Stimulated activated CD4-positive, alpha-beta T cell treated with anti-CD3 and anti-CD28 coated beads, Interleukin-12 subunit alpha, Interleukin-12 subunit beta, amount 100 ng/mL, for 48 hours (primary cell): ENCODE data around the gene LFNG.

Source experiments
- DNase-seq, 3 donors: peaks; one replicate each; pipeline ENCODE4 v3.0.0-alpha.2; 2020; ENCODE audit warnings: low read depth in 2 of 3, low spot score in 1 of 3

LFNG gene

DNA sequence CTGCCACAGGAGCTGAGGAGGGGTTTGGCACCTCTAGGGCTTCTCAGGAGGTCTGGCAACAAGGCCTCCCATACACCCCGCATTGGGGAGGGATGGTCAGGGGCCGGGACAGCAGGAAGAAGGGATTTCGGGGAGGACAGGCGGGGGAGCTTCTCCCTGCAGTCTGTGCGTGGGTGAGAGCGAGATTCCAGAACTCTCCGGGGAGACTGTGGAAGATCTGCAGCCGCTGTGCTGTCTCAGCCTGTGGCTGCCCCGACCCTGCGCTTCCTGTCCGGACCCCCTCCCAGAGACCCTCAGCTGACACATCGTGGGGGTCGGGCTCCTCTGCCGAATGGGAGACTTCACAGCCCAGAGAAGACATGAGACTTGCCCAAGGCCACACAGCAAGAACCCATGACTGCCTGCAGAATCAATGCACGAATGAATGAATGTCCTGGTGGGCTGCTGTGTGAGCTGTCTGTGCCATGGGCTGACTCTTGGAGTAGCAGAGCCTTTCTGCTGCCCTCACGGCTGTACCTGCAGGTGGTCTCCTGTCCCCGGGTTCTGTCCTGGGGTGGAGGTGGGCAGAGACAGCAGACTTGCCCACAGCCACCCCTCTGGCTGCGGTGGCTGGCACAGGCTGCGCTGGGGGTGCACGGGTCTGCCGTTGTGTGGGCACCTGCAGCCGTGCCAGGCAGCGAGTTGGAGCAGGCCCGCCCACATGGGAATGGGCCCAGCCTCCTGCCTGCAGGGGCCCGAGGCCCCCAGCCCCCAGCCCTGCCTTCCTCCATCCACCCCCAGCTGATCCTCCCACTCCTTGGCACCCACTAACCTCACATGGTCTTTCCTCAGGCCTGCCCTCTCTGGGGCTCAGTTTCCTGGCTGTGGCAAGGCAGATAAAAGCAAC is 16.3 kb upstream of the LFNG start:
- no peak for DNase-seq

DNA sequence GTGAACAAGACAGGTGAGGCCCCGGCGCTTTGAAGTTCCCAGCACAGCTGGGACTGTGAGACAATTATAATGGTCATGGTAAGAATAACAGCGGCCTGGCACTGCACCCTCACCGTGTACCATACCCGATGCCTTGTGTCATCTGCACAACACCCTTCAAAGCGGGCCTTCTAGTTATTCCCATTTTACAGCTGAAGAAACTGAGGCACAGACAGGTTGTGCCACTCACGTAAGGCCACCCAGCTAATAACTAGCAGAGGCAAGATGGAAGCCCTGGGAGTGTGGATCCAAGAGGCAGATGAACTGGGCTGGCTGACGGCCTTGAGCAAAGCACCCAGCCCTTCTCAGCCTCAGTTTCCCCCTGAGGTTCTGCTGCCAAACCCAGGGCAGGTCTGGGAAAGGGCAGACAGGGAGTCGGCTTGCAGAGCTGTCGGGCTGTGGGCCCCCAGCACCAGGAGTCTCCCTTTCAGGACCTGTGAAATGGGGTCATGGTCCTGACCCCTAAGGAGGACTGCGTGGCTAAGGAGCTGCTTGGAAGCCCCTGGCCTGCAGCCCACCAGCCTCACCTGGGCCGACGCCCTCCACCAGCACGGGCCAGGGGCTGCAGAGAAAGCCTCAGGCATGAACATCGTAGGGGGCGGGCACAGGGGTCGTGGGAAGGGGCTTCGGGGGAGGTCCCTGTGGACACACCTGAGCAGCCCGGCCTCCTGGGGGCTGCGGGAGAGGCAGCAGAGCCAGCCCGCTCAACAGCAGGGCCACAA is 15.3 kb upstream of the LFNG start:
- DNase-seq: no peak

DNA sequence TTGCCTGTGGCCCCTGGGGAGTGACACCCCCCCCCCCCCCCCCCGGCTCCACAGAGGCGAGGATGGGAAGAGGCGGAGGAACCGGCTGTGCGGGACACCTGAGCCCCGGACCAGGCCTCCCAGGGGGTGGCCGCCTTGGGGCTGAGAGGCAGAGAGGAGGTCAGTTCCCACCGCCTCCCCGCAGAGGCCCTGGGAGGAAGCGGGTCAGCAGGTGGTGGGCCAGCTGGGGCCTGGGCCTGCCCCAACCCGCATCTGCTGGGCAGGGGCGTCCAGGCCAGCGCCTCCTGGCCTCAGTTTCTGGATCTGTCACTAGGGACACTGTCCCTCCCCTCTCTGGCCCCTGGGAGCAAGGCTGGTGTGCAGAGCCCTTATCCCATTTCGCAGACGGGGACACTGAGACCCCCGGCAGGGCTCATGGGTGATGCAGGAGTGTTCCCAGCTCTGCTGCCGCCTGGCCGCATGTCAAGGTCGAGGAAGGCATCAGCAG is 14.6 kb upstream of the LFNG start:
- no peak for DNase-seq

DNA sequence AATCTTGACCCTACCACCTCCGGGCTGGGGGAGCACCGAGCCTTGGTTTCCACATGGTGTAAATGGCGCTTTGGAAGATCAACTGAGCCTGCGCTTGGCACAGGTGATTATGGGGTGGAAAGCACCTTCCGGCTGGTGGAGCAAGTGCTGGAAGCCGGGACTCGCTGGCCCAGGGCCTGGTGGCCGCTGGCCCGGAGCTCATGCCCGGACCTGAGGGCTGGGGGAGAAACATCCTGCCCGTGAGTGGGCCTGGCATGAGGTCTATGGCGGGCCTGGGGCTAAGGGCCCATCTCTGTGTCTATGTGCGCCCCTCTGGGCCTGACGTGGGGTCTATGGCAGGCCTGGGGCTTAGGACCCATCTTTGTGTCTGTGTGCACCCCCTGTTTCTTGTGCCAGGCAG is 14.2 kb upstream of the LFNG start:
- DNase-seq: no peak

DNA sequence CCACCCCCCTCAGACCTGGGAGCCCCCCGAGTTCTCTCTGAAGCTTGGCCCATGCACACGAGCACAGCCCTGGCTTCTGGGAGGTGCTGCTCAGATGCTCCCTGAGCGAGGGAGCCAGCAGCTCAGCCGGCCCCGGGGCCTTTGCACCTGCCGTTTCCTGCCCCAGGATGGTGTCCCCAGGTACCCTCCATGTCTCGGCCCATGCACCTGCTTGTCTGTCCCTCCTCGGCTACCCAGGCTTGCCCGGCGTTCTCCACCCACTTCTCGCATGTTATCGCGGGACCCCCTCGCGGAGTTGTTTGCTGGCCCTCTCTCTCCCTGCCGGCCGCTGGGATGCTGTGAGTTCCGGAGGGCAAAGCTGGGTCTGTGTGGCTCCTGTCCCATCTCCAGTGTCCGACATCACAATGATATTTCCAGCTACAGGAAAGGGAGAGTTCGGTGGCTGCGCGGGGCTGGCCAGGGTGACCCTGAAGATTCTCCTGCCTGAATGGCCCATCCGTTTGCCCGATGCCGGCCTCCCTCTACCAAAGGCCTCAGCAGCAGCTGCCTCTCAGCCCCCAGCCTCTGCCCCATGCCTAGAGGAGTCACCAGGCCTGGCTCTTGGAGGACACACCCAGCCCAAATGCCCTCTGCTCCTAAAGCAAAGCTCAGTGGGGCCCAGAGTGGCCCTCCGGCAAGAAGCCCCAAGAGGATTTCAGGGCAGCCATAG is 12.2 kb upstream of the LFNG start:
- no peak for DNase-seq

DNA sequence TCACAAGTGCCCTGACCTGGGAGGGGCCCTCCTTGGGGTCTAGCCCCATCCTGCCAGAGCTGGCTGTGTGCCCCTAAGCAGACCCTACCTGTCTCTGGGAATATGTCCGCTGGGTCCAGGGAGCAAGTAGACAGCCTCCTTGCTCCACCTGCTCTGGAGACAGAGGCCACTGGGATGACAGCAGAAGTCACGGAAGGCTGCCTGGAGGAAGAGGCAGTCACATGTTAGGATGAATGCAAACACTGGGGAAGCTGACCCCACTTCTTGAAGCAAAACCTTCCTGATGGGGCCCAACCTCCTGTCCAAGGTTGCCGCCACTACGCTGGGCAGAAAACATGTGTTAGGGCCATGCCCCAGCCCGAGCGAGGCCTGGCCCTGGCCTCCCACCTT is 11.7 kb upstream of the LFNG start:
- DNase-seq: no peak

DNA sequence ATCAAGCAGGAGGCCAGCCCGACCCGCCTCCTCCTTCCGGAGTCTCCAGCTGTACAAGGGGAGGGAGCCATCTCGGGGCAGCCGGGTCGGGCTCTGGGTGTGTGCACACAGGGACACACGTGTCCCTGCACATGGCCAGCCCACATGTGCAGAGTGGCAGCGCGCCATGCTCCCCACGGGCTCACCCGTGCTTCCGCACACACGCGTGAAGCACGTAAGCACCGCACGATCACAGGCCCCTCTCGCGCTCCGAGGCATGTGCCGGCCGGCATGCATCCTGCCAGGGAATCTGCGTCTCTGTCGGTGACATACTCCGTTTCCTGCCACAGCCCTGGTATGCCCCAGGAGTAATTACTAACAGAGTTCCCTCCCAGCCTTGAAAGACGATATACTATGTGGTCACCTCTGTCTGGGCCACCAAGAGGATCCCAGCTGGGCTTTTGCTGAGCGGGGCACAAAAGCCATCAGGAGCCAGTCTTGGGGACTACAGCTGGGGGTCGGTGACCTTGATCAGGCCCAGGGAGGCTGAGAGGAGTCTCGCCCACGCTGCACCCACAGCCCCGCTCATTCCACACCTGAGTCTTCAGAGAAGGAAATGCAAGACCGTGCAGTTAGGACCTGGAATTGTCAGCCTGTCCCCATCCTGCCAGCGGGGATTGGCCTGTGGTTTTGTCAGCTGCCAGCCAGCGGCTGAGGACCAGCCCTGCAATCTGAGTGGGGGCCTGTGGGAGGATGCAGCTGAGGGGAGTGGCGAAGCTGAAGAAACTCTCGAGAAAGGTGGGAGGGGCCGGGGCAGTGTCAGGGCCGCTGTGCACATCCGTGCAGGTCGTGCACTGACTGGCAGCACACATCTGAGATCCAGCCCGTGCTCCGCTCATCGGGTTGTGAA is 11.0 kb upstream of the LFNG start:
- DNase-seq: peak in 2 of 3 donors; percentile 50 to 56

DNA sequence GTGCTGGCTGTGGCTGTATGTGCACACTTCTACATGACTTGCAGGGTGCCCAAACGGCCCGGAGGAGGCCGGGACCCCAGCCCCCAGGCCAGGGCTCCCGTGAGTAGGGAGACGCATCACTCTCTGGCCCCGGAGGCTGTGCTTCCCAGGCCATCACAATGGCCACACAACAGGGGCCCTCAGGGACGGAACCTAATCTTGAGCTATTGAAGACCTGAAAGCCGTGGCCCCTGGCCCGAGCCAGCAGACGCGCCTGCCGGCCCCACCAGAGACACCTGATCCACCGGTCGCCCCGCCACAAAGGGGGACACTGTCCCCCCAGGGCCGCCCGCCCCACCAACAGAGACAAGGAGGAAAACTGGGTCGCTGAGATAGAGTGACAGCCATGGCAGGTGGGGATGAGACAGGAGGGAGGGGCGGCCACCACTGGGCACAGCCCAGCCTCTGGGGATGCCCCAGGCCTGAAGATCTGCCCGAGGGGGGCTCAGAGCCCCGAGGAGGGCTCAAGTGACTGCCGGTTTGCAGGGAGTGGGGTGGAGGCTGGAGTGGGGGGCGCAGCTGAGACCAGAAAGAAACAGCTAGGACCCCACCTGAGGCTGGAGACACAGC is 10.2 kb upstream of the LFNG start:
- no peak for DNase-seq

DNA sequence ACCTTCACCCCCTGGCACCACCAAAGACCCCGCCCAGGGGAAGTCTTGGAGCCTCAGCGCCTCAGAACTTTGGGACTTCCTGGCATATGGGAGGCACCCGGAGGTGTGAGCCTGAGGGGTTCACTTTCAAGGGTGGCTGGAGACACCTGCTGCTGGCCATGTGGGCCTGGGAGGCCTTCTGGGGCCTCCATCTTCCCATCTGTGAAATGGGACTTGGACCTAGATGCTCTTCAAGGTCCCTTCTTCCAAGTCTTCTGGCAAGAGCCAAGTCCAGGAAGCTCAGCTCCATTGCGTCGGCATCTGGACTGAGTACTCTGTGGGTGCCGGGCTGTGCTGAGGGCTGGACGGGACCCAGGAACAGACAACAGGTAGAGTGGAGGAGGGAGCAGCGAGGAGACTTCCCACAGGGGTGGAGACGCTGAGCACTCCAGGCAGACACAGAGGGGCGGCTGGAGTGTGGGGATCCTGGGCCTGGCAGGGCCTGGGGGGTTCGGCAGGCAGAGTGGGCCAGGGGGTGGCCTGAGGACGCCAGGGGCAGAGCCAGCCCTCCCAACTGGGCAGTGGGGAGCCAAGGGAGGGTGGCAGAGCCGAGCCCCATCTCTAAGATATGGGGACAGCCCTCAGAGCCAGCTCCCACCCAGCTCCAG is 9.3 kb upstream of the LFNG start:
- DNase-seq: no peak

DNA sequence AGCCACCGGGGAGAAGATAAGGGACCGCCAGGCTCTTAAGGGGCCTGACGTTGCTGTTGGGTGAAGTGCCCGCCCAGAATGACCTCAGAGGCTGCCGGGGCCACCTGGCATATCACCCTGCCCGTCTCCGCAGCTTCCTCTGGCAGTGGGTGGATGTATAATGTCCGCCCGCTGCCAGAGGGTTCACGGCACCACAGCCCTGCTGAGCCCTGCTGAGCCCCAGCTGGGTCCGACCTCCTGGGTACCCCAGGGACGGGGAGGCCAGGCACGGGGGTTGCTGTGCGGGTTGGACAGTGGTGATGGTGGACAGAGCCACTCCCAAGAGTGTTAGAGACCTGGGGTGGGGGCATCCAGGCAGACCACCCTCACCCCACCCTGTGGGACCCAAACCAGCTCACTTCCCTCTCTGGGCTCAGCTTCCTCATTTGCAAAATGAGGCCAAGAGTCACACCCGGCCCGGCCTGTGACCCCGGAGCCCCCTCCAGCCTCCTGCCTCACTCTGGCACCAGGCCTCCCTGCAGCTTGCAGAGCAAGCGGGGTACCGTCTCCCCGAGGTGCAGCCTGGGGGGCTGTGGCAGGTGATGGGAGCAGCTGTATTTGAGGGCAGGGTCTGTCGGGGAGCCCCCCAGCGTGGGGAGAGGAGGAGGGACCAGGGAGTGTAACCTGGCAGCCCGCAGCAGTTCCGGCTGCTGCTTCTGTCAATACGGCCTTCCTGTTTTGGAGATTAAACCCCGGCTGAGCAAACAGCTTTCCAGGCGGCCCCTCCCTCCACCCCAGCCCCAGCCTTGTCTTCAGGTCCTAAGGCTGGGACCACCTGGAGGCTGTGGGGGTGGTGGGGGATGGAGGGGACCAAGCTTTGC is 8.4 kb upstream of the LFNG start:
- no peak for DNase-seq

DNA sequence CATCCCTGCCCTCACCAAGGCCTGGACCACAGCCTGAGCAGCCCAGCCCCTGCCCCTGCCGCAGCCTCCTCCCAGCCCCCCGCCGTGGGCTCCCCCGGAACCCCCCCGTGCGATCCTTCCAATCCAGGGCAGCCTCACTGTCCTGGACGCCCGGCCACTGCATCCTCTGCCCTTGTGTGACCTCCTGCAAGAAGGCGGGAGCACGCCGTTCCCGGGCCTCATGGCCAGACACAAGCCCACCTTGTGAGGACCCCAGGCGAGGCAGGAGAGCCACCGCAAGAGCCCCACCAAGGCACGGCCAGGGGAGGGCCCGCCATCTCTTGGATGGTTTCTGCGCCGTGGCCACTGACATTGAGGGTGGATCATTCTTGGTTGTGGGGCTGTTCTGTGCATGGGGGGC is 7.8 kb upstream of the LFNG start:
- no peak for DNase-seq

DNA sequence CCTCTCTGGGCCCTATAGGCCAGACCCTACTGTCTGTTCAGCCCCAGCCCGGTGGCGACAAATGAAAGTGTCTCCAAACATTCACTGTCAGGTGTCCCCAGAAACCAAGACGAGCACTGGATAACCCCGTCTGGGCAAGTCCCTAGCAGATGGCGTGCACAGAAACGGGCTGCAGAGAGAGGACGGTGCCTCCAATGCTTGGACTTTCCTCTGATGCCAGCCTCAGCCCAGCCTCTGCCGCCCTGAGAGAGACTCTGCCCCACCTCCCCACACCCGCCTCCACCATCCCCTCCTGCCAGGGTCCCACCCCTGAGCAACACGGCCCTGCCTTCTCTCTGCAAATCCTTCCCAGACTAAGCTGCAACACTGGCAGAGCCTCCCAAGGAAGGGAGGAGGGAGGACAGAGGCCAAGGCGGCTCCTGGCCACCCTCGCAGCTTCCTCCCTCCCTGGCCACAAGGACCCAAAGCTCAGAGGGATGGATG is 7.4 kb upstream of the LFNG start:
- no peak for DNase-seq

DNA sequence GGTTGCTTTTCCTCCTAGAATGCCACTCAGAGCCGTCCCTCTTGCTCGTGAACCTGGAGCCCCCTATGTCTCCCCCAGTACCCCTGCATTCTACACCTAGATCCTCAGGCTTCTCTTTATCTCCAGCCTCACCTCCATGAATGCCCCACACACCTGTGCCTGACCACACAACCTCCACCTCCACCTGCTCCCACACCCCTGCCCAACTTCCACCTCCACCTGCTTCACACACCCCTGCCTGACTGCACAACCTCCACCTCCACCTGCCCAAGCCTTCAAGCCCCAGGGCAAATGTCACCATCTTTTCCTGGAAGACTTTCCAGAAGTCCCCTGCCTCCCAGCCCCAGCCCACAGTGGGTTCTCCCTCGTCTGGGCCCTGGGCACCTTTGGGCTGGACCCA is 6.9 kb upstream of the LFNG start:
- no peak for DNase-seq

DNA sequence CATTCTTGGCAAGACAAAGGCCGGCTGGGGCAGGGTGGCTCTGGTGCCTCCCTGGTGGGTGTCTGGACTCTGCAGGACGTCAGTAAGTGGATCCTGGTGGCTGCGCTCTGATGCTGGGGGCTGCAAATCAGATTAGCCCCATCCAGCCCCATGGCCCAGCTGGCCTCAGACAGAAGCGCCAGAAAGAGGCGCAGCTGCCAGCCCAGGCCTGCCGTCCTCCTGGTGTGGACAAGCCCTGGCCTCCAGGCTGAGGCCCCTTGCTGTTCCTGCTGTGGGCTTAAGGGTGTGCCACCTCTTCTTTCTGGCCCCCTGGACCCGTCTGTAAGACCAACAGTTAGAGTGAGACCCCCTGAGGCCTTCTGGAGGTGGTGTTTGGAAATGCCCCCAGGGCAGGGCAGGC is 5.9 kb upstream of the LFNG start:
- DNase-seq: no peak

DNA sequence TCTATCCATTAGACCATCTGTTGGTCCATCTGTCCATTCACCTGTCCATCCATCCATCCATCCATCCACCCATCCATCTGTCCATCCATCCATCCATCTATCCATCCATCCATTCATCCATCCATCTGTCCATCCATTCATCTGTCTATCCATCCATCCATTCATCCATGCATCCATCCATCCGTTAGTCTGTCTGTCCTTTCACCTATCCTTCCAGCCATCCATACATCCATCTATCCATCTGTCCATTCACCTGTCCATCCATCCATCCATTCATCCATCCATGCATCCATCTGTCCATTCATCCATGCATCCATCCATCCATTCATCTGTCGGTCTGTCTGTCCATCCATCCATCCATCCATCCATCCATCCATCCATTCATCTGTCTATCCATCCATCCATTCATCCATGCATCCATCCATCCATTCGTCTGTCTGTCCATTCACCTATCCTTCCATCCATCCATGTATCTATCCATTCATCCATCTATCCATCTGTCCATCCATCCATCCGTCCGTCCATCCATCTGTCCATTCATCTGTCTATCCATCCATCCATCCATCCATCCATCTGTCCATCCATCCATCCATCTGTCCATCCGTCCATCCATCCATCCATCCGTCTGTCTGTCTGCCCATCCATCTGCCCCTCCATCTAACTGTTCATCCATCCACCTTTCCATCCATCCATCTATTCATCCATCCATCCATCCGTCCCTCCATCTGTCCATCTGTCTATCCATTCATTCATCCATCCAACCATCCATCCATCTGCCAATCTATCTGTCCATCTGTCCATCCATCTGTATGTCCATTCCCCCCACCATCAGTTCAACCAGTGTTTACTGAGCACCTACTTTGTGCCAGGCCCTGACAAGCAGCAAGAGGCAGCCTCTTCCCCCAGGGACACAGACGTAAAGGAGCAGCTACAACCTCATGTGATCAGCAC is 4.8 kb upstream of the LFNG start:
- DNase-seq: no peak

DNA sequence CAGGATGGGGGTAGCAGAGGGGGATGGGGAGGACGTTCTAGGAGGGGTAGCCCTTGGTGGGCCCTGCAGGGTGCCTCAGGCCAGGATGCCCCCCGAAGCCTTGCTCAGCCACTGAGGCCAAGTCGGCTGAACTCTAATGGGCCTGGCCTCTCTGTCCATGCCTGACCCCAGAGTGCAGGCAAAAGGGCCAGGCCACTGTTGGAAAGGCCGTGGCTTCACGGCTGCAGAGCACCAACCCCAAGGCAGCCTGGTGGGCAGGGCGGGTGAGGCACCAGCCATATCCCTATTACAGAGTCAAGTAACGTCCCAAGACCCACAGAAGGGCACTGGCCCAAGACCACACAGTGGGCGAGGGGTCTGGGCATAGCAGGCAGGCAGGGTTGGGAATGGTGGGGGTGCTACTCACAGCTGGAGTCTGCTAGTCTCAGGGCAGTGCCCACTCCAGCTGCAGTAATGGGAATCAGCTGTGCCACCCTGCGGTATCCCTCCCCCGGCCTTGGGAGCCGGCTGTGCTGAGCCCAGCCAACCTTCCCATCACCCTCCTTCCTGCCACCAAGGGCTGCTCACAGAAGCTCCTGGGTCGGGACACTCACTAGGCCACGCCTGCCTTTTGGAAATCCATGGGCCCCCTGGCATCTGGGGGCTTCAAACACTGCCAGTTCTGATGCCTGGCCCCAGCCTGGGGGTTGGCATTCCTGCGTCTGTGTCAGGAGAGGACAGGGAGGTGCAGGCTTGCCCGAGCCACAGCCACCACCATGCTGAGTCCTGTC is 4.0 kb upstream of the LFNG start:
- DNase-seq: no peak

DNA sequence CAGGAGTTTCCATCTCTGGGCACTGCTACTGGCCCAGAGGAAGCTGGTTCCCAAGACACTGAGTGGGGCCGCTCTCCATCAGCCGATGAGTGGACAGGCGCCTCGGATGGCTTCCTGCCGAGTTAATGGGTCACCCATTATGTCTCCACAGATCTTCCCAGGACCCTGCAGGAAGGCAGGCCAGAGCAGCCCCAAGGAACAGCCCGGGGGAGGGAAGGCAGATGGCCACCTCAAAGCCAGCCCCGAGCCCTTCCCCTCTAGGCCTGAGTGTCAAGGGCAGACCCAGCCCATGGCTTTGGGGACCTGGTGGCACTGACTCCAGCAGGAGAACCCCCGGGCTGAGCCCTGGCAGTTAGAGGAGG is 3.4 kb upstream of the LFNG start:
- DNase-seq: no peak
